HG02870 (cell line): ENCODE measurements around the gene FASTKD2.
"Not testable (repeated sequence)": the region's sequence is repeated elsewhere in the genome, so short reads cannot be mapped to it uniquely, and the experiment has no call there.

Source experiments
- ATAC-seq: cut with Tn5 transposase; IDR thresholded peaks from one replicate; pipeline ENCODE4 v1.9.1; 2021; ENCODE audit warnings: mild to moderate bottlenecking, moderate library complexity; ENCODE audit not compliant: unreplicated experiment

Gene FASTKD2

GRCh38 chr2:206790311-206790935, 25.0 kb downstream of the FASTKD2 start:
- no peak for ATAC-seq

GRCh38 chr2:206792645-206793044, 27.2 kb downstream of the FASTKD2 start:
- no peak for ATAC-seq

GRCh38 chr2:206797376-206797775, 32.0 kb downstream of the FASTKD2 start:
- no peak for ATAC-seq

GRCh38 chr2:206798000-206798399, 32.6 kb downstream of the FASTKD2 start:
- ATAC-seq, result peak; percentile 58

GRCh38 chr2:206799083-206799482, 33.7 kb downstream of the FASTKD2 start:
- no peak for ATAC-seq

- peak; percentile 46 for ATAC-seq
Measured at GRCh38 chr2:206800506-206801417, 35.4 kb downstream of the FASTKD2 start.

- no peak for ATAC-seq
Measured at GRCh38 chr2:206801418-206802189, 36.2 kb downstream of the FASTKD2 start.

- no peak for ATAC-seq
Measured at GRCh38 chr2:206802654-206803514, 37.5 kb downstream of the FASTKD2 start.

- no peak for ATAC-seq
Measured at GRCh38 chr2:206804326-206804725, 38.9 kb downstream of the FASTKD2 start.

- ATAC-seq, result no peak
Measured at GRCh38 chr2:206805887-206806607, 40.6 kb downstream of the FASTKD2 start.

- ATAC-seq, result not testable (repeated sequence)
Measured at GRCh38 chr2:206807624-206808023, 42.2 kb downstream of the FASTKD2 start.

GRCh38 chr2:206812471-206812870, 47.1 kb downstream of the FASTKD2 start:
- not testable (repeated sequence) for ATAC-seq

- ATAC-seq, result no peak
Measured at GRCh38 chr2:206814498-206814897, 49.1 kb downstream of the FASTKD2 start.

GRCh38 chr2:206820807-206821206, 55.4 kb downstream of the FASTKD2 start:
- ATAC-seq, result no peak

- no peak for ATAC-seq
Measured at GRCh38 chr2:206823178-206823577, 57.8 kb downstream of the FASTKD2 start.

GRCh38 chr2:206824087-206824618, 58.7 kb downstream of the FASTKD2 start:
- no peak for ATAC-seq

- ATAC-seq, result no peak
Measured at GRCh38 chr2:206824993-206825392, 59.6 kb downstream of the FASTKD2 start.

GRCh38 chr2:206831442-206831995, 66.1 kb downstream of the FASTKD2 start:
- ATAC-seq, result no peak

- no peak for ATAC-seq
Measured at GRCh38 chr2:206832873-206833272, 67.5 kb downstream of the FASTKD2 start.
